HG02870 (cell line): ENCODE data around the gene SELENOP.

Source experiments
- ATAC-seq: cut with Tn5 transposase; IDR thresholded peaks from one replicate; pipeline ENCODE4 v1.9.1; 2021; ENCODE audit warnings: mild to moderate bottlenecking, moderate library complexity; ENCODE audit not compliant: unreplicated experiment

SELENOP gene

DNA sequence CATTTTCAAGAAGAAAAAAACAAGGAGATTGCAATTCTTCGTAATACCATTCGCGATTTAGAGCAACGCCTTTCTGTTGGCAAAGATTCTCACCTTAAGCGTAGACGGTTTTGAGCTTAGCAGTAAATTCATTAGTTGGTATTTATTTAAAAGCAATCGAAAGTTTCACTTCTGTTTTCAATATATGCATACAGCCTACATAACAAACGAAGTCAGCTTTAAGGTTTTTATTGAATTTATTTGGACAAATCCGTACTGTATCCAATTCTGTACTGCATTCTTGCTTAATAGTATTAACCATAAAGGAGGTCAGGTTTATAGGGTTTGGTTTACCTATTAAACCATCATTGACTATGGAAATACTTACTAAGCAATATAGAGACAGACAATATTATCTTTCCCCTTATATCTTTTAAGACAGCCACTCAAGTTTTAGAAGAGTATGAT, 12.0 kb downstream of the SELENOP start:
- no peak for ATAC-seq

DNA sequence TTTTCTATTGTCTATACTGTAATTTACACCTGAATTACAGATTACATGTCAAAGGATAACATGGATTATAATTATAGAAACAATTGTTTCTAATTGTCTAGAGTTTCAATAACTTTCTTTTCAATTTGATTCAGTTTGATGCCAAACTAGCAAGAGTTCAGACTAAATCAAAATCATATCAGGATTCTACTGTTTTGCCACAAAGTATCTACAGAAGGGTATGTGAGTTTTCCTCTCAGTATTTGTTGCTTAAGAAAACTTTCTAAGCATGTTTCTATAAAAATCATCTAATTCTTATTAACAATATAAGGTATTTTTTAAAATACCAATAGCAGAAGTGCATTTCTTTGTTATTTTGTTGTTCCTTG, 12.5 kb downstream of the SELENOP start:
- ATAC-seq, result no peak

DNA sequence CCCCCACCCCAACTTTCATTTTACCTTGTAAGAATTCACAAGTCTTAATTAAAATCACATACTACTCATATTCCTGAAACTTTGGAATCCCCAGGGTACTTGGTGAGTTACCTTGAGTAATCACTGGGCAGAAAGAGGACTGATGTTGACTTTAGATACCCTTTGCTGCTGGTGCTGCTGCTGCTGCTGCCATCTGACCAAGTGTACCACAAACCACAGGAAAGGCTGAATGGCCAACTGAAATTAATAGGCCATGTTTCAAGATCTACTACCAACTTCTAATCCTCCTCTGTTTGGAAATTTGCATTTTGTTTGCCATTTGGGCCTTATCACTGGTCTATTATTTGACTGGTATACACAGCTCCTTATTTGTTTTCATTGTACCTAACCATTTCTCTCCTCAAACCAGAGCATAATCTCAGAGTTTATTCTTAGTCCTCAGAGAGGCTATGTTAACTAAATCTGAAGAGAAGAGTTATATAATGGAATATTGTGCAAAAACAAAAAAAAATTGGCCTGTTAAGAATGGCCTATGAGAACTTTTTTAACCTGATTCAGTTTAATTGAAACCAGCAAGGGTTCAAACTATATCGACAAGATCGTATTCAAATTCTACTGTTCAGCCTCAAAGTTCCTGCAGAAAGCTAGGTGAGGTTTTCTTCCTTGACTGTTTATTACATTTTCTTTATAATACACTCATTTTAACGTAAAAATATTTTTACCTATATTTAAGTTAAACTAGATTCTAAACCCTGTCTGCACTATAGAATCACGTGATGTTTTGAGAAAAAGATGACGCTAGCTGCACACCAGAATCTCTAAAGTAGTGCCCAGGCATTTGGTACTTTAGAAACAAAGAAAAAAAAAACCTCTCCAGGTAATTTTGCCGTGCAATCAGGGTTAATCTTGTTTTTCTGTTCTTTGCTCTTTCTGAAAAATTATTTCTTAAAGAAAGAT, 13.1 kb downstream of the SELENOP start:
- ATAC-seq, result no peak

DNA sequence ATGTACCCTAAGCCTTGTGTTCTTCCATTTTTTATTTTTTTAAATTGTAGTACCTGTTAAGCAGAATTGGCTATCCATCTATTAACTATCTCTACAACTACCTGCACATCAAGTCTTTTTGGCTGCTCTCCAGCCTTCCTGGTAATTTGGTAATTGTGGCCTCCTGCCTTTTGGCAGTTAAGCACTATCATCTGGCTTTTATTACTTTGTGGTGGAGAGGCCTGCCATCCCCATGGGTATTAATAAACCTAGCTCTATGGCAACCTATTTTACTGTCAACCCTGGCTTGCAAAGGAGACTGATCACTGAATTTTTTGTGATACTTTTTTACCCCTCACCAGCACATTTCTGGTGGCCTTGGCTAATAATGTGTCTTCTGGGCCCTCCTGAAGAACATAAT, 20.5 kb downstream of the SELENOP start:
- no peak for ATAC-seq

DNA sequence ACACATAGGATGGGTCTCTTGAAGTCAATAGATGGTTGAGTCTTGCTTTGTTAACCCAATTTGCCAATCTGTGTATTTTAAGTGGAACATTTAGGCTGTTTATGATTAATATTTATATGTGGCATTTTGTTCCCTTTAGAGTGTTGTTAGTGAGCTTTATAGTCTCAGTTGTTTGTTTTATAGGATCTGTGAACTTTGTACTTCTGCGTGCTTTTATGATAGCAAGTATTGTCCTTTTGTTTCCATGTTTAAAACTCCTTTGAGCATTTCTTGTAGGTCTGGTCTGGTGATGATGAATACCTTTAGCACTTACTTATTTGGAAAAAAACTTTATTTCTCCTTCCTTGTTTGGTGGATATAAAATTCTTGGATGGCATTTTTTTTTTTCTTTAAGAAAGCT, 23.8 kb downstream of the SELENOP start:
- no peak for ATAC-seq

DNA sequence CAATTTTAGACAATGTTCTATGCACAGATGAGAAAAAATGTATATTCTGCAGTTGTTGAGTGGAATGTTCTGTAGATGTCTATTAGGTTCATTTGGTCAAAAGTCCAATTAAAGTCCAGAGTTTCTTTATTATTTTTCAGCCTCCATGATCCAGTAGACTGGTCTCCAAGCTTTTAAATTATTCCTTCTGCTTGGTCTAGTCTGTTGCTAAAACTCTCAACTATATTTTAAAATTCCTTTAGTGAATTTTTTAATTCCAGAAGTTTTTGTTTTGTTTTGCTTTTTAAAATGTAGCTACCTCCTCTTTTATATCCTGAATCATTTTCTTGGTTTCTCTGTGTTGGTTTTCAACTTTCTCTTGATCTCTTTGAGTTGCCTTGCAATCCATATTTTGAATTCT, 24.6 kb downstream of the SELENOP start:
- no peak for ATAC-seq

DNA sequence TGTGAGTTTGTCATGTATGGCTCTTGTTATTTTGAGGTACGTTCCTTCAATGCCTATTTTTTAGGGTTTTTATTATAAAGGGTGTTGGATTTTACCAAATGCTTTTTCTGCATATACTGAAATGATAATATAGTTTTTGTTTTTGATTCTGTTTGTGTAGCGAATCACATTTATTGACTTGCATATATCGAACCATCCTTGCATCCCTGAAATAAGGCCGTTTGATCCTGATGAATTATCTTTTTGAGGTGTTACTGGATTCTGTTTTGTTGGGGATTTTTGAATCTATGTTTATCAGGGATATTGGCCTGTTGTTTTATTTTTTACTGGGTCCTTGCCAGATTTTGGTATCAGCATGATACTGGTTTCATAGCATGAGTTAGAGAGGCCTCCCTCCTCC, 25.9 kb downstream of the SELENOP start:
- no peak for ATAC-seq

DNA sequence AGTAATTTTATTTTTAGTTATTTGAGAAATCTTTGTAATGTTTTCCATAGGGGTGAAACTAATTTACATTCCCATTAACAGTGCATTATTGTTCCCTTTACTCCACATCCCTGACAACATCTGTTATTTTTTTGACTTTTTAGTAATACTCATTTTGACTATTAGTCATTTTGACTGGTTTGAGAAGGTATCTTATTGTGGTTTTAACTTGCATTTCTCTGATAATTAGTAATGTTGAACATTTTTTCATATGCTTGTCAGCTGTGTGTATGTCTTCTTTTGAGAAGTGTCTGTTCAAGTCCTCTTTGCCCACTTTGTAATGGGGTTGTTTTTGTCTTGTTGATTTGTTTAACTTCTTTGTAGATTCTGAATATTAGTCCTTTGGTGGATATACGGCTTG, 27.6 kb downstream of the SELENOP start:
- no peak for ATAC-seq

DNA sequence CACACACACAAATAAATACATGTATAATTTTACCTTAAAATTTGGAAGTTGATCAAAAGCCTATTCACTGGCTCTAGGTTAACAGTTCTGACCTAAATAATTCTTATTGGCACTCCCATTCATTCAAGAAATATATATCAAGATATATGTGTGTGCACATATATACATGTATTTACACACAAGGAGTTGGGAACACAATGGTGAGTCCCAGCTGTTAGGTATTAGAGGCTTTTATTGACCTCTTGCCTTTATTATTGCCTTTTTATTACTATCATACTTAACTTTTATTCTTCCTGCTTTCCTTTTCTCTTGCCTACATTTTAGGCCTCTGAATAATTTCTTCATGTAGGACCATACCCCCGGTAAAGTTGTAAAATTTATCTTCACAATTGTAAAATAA, 30.1 kb downstream of the SELENOP start:
- no peak for ATAC-seq

DNA sequence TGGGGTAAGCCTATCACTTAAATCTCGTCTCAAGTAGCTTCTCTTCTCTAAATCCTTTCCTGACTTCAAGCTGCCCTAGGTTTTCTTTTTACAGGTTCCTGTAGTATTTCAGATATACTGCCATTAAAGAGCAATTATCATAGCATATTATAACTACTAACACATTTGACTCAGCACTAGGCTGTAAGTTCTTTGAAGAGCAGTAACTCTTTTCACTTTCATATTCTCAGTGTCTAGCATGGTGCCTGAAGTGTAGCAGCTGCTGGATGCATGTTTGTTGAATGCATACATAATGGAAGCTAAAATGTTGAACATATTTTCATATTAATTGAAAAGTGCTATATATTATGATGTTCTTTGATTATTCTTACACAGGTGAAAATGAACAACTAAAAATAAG, 32.6 kb downstream of the SELENOP start:
- peak; percentile 90 for ATAC-seq

DNA sequence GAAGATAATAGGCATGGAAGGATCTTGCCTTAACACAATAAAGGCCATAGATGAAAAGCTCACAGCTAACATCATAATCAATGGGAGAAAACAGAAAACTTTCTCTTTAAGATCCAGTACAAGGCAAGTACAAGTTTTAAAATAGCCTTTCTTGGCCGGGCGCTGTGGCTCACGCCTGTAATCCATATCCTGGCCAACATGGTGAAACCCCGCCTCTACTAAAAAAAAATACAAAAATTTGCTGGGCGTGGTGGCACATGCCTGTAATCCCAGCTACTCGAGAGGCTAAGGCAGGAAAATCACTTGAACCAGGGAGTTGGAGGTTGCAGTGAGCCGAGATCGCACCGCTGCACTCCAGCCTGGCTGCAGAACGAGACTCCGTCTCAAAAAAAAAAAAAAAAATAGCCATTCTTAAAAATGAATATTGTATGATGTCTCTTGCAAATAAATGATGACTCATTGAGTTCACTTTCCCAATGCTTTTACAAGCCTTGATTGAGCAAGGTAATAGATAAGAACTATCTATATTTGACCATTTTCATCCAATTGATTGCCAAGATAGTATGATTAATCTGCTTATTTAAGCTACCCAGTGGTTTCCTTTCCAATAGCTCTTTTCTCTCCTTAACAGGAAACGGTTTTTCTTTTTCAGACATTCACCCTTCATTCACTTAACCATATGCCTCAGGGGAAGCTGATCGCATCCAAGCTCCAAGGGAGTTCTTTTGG, 39.3 kb downstream of the SELENOP start:
- no peak for ATAC-seq

DNA sequence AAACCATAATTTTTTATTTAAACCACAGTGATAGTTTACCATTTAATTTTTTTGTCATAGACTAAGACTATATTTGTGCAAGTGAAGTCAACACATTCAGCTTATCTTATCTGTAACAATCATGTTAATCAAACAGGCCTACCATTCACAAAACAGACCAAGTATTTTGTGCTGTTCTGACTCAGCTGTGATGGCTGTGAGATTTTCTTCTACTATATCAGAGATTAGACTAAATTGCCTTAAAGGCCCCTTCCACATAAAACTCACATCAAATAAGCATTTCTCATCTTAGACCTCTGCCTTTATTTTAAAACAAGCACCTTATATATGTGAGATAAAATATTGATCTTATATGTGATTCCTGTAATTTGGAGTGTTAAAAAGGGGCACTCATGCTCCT, 41.7 kb downstream of the SELENOP start:
- no peak for ATAC-seq

DNA sequence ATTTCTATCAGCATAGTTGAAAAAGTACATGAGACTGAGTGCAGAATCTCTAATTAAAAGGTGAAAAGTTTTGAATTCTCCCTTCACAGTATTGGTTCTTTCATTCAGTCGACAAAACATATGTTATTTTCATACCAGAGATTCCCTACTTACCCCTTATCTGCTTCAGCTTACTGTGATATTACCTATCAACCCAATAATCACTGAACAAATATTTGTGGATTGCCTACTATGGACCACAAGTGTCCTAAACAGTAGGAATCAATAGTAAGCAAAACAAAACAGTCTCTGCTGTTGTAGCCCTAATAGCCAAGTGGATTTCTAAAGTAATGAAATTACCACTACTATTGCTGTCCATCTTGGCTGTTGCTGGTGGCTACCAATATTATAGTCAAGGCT, 43.6 kb downstream of the SELENOP start:
- ATAC-seq, result no peak

DNA sequence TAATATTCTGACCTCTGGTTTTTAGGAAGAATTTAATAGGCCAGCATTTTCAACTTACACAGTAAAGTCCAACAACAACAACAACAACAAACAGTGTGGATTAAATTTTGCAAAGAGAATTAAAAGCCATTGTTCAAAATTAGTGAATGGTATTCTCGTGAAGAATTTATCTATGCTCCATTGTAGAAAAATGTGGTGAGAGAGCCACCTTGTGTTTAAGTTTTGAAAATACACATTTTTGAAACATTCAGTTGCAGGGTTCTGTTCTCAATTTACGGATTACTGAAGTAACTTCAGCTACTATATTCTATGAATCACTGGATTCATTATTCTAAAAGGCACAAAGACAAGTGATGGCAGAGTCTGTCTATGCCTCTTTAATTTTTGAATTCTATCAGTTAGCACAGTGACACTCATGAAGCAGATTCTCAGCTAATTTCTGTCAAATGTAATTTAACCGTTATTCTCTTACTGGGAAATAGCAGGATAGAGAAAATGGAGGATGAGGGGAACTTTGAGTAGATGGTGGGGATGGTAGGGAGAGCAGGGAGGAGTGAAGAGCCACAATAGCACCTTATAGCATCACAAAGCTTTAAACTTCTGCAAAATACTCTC, 44.1 kb downstream of the SELENOP start:
- ATAC-seq, result no peak

DNA sequence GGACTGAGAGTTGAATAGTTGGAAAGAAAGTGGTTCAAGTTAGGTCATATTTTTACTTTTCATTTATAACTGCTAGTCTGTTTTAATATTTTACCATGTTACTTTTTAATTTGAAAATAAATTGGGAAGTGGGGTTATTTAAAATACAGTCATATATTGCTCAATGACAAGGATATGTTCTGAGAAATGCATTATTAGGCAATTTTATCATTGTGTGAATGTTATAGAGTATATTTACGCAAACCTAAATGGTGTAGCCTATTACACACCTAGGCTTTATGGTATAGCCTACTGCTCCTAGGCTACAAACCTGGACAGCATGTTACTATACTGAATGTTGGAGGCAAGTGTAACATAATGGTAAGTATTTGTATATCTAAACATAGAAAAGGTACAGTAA, 49.9 kb downstream of the SELENOP start:
- ATAC-seq, result no peak

DNA sequence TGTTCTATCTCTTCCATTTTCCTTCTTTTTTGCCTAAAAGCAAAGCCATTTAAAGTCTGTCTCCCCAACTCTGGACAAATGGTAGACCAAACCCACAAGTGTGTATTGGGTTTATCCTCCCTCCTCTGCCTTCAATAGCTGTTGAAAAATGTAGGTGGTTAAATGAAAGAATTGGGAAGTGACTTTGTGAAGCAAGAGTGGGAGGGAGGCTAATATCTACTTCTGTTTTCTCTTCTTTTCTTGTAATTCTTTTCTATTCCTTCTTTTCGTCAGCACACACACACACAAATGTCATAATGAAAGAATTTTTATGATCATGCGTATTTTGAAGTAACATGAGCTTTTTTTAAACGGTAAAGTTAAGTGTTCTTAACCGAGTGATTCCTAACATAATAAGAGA, 51.3 kb downstream of the SELENOP start:
- no peak for ATAC-seq

DNA sequence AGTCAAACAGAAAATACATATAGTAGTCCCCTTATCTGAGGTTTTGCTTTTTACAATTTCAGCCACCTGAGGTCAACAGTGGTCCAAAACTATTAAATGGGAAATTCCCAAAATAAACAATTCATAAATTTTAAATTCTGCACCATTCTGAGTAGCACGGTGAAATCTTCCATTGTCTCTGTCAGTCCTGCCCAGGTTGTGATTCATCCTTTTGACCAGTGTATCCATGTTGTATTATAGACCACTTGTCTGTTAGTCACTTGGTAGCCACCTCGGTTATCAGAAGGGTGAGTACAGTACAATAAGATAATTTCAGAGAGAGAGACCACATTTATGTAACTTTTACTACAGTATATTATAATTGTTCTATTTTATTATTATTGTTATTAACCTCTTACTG, 52.2 kb downstream of the SELENOP start:
- no peak for ATAC-seq

DNA sequence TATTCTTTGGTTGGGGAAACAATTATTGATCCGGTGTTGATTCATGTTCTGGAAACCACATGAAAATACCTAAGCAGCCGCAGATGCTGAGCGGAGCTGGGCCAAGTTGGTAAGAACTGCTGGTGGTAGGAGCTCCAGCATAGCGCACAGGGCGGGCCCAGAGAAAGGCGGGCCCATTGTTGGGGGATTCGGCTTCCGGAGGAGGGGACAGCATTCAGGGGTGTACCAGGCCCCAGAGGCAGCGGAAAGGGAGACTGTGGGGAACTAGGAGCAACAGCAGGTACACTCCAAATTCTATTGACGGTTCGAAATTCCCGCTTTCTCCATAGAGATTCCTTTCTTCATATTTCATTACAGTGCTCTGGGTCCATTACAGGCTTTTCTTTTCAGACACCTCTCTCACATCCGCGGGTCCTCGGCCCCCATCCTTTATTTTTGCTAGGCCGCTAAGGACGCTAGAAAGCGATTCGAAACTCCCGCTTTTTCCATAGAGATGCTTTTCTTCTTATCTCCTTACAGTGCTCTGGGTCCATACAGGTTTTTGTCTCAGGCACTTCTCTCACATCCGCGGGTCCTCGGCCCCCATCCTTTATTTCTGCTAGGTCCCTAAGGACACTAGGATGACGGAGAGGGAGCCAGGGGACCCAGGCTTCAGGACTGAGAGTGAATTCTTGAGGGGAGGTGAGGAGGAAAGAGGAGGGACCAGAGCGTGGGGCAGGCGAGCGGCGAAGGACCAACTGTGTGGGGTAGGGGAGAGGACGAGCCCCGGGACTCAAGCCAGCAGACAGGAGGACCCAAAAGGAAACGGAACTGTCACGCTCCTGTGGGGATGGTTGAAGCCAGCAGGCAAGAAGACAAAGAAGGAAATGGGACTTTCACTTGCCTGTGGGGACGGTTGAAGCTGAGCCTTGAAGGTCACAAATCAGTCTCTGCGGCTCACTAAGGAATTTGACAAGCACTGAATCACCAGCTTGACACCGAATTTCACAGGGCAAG, 54.8 kb downstream of the SELENOP start, which contains the start of gene CCDC152:
CCDC152 (plus strand) TSS at position 213 of the 996 bp plus-strand sequence. CDS start 2,304 bp downstream, outside the sequence.
- peak; percentile 96 for ATAC-seq

DNA sequence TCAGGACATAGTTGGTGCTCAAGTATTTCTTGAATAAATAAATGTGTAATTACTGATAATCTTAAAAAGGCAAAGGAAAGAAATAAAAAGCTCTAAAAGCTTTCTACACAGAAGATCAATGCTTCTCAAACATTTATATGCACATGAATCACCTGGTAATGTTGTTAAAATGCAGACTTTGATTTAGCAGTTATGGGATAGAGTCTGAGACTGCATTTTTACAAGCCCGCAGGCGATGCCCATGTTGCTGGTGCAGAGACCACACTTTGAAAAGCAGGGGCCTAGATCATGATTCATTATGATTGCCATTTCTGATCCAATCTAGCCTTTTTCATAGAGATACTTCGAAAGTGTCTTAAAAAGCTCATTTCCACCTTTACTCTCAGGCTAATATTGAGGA, 58.6 kb downstream of the SELENOP start:
- ATAC-seq, result no peak

DNA sequence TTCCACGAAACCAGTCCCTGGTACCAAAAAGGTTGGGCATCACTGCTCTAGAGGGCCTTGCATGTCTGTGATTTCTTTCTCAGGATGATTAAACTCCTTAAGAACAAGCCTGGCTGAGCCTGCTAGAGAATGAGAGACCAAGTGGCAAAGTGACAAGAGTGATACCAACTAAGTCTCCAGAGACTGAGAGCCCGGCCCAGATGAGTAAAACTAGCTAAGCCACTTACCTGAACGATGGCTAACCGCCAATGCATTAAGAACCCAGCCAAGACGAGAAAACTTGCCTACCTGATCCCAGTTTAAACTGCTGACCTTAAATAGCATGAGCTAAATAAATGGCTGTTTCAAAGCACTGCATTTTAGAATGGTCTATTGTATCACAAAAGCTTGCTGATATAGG, 60.6 kb downstream of the SELENOP start:
- ATAC-seq, result no peak
